GM12878 (cell line): ENCODE data around the gene MIA2. TPM values are rescaled to one million over a fixed set of nuclear protein-coding genes. Genes with fewer than 3 reads are reported as not detected.
"Not testable (repeated sequence)": the region's sequence is repeated elsewhere in the genome, so short reads cannot be mapped to it uniquely, and the experiment has no call there.

Experiments
- ATAC-seq: fragments of 200-7000 bp; cut with Tn5 transposase; 3 replicates; pipeline ENCODE4 v1.9.1; 2020; ENCODE audit warnings: mild to moderate bottlenecking, moderate library complexity
- BruUV-seq: library from RNA; stranded (reverse); fragments of 400-500 nt; replicated peaks from 2 replicates; lab custom pipeline; 2021; lab: Mats Ljungman, UMichigan
- CTCF ChIA-PET: fragments of 300-600 bp; sonication (Branson Sonifier 250); formaldehyde crosslinking; extraction: SDS; loops from one replicate; lab custom pipeline; 2021; ENCODE audit warnings: inconsistent platforms; lab: Yijun Ruan, JAX
- POLR2A ChIA-PET: fragments of 350-600 bp; formaldehyde crosslinking; extraction: SDS; loops from one replicate; lab custom pipeline; 2021; ENCODE audit warnings: inconsistent platforms; lab: Charles Lee
- RAD21 ChIA-PET: fragments of 300-600 bp; sonication (Branson Sonifier 250); formaldehyde crosslinking; loops from one replicate; lab custom pipeline; 2023; ENCODE audit warnings: antibody characterized with exemption; ENCODE audit not compliant: unreplicated experiment; lab: Charles Lee
- SMC1A ChIA-PET: fragments of 300-600 bp; sonication (Branson Sonifier 250); formaldehyde crosslinking; loops from one replicate; lab custom pipeline; 2023; ENCODE audit not compliant: unreplicated experiment, uncharacterized antibody; lab: Charles Lee
- DNase-seq: peaks from one replicate; pipeline ENCODE4 v3.0.0-alpha.2; 2011; ENCODE audit warnings: low read depth, low spot score
- FAIRE-seq: peaks from 3 replicates; lab custom pipeline; 2011; peaks lifted over from hg19 to GRCh38; lab: Jason Lieb, UNC
- H2AFZ ChIP-seq: 2 replicates; pipeline ENCODE4 v1.6.0; 2011; ENCODE audit warnings: low read depth, low read length, control low read depth; ENCODE audit not compliant: control insufficient read depth
- H3K27ac ChIP-seq: 2 replicates; pipeline ENCODE4 v1.5.1; 2011; ENCODE audit warnings: control low read depth; ENCODE audit not compliant: control insufficient read depth, insufficient read depth
- H3K27me3 ChIP-seq, 2 experiments: replicated peaks in 1 of 2; 2 replicates each; pipeline versions ENCODE4 v1.6.0 to v1.6.1; 2011; ENCODE audit warnings: low read length in 1 of 2; ENCODE audit not compliant: control insufficient read depth in 2 of 2, insufficient read depth in 2 of 2
- H3K36me3 ChIP-seq, 2 experiments: 2 replicates each; pipeline ENCODE4 v1.5.1; 2011; ENCODE audit warnings: low read length in 1 of 2; ENCODE audit not compliant: control insufficient read depth in 2 of 2, insufficient read depth in 2 of 2
- H3K4me1 ChIP-seq: 2 replicates; pipeline ENCODE4 v1.6.1; 2011; ENCODE audit warnings: mild to moderate bottlenecking, low read length, moderate library complexity, mixed read lengths; ENCODE audit not compliant: control insufficient read depth, insufficient read depth
- H3K4me2 ChIP-seq: 2 replicates; pipeline ENCODE4 v1.6.0; 2011; ENCODE audit warnings: control low read depth; ENCODE audit not compliant: control insufficient read depth, insufficient read depth
- H3K4me3 ChIP-seq: fragments of 200-600 bp; sonication (generic); 2 replicates; pipeline ENCODE4 v1.5.1; 2016
- H3K79me2 ChIP-seq: 2 replicates; pipeline ENCODE4 v1.6.0; 2011; ENCODE audit warnings: low read length; ENCODE audit not compliant: control insufficient read depth, insufficient read depth
- H3K9ac ChIP-seq: 2 replicates; pipeline ENCODE4 v1.8.0; 2011; ENCODE audit warnings: low read length, control low read depth, mixed read lengths; ENCODE audit not compliant: control insufficient read depth, insufficient read depth
- H3K9me3 ChIP-seq: replicated peaks from 3 replicates; pipeline ENCODE4 v1.5.1; 2011; ENCODE audit warnings: mild to moderate bottlenecking, low read length; ENCODE audit not compliant: control insufficient read depth, insufficient read depth
- H4K20me1 ChIP-seq: 2 replicates; pipeline ENCODE4 v1.6.0; 2011; ENCODE audit not compliant: control insufficient read depth, insufficient read depth
- NFXL1 ChIP-seq: fragments of 450-650 bp; IDR thresholded peaks from 2 replicates; pipeline ENCODE4 v1.6.1; 2017; ENCODE audit warnings: antibody characterized with exemption, mild to moderate bottlenecking, borderline replicate concordance
- NFYA ChIP-seq: IDR thresholded peaks from 2 replicates; pipeline ENCODE4 v1.6.1; 2011; ENCODE audit warnings: low read depth, mild to moderate bottlenecking, low read length, improper control_type of control experiment, borderline replicate concordance
- RAD21 ChIP-seq: IDR thresholded peaks from 2 replicates; pipeline ENCODE4 v1.6.1; 2011; ENCODE audit warnings: mild to moderate bottlenecking, low read depth, low read length, moderate library complexity; ENCODE audit not compliant: insufficient read depth
- WGBS: methylation state at CpG from one replicate; pipeline ENCODE4 v1.1.6; 2016; ENCODE audit warnings: low lambda C conversion rate; ENCODE audit not compliant: insufficient replicate concordance, insufficient coverage; ENCODE audit errors: missing lambda C conversion rate; 5-methylcytosine and 5-hydroxymethylcytosine counted together
- in situ Hi-C: fragments of 300-500 bp; cut with MboI; formaldehyde crosslinking; loops from 9 replicates; pipeline ENCODE4 v1.14.3; 2018; ENCODE audit warnings: mixed read lengths
- intact Hi-C: fragments of 100-400 bp; cut with micrococcal nuclease; formaldehyde crosslinking; loops from one replicate; pipeline ENCODE4 v1.14.2; 2022; ENCODE audit not compliant: unreplicated experiment
- polyA plus RNA-seq, 11 experiments: library from polyadenylated mRNA; depleted of rRNA in 4 of 11; unstranded in 6 of 11; stranded (reverse) in 5 of 11; fragments of >200 nt; fragmentation: Nextera tagmentation in 4 of 11; fragmentation: Illumina TruSeq in 1 of 11; extraction: Ambion mirVana in 4 of 11; extraction: Trizol in 1 of 11; gene quantifications; 1 replicate in 1 of 11; 2 replicates in 10 of 11; pipeline versions ENCODE4 v1.2.1 to v1.2.3, GENCODE V29; 2011 to 2016; ENCODE audit warnings: inconsistent platforms in 2 of 11, missing spikeins in 2 of 11, low read depth in 1 of 11
- total RNA-seq, 4 experiments: library from RNA; depleted of rRNA in 3 of 4; stranded (reverse); fragments of >200 nt in 3 of 4; fragmentation: Illumina TruSeq in 1 of 4; extraction: Trizol in 1 of 4; gene quantifications; 2 replicates each; pipeline versions ENCODE4 v1.2.1 to v1.2.3, GENCODE V29; 2013 to 2021

MIA2 gene
- total and polyA plus RNA-seq, 10 of the 15 experiments (the other 5 are each of a cell fraction or from before 2014, with no cell fraction given), result 6.3 to 36.8 (median 17.1) TPM

- CTCF ChIA-PET, result interaction anchor here (0.6 to 3.4 kb wide), 32 partner anchors 8 to 350 kb away, joined by 3 to 93 read pairs (median 6); partner anchors contain the start of genes FBXO33, PNN and TRAPPC6B
- no peak overlapping the region for H3K9ac ChIP-seq
These were observed 930 bp upstream of the MIA2 start for GRCh38 chr14:39232554-39233415.

GRCh38 chr14:39234986-39235385 is 1.3 kb downstream of the MIA2 start:
- H3K4me3 ChIP-seq, H3K36me3 ChIP-seq, BruUV-seq, POLR2A ChIA-PET, DNase-seq, FAIRE-seq, H3K4me2 ChIP-seq, H3K79me2 ChIP-seq, H3K27me3 ChIP-seq, H2AFZ ChIP-seq, RAD21 ChIA-PET, H4K20me1 ChIP-seq, in situ Hi-C loops, H3K9me3 ChIP-seq, ATAC-seq, H3K4me1 ChIP-seq, intact Hi-C loops, H3K27ac ChIP-seq, H3K9ac ChIP-seq: not testable (repeated sequence)
- ChIA-PET SMC1A (interaction anchor here (1.0 to 1.4 kb wide), 2 partner anchors 116 to 234 kb away, joined by 3 read pairs; no protein-coding TSS in a partner anchor), CTCF (interaction anchor here (0.6 to 1.4 kb wide), 5 partner anchors 134 to 237 kb away, joined by 3 read pairs; no protein-coding TSS in a partner anchor)
- WGBS, result 100% methylated on average over 5 of the region's 5 CpGs

More at GRCh38 chr14:39232554-39233415, 930 bp upstream of the MIA2 start:
- FAIRE-seq, result no peak
- intact Hi-C loops (no loop called here), in situ Hi-C loops (no loop called here)
- ChIA-PET RAD21 (interaction anchor here (0.6 to 2.9 kb wide), 21 partner anchors 14 to 255 kb away, joined by 3 to 42 read pairs (median 5); partner anchors contain the start of gene FBXO33), SMC1A (interaction anchor here (0.7 to 4.3 kb wide), 24 partner anchors 11 to 256 kb away, joined by 3 to 76 read pairs (median 4); partner anchors contain the start of gene FBXO33)
- no peaks in the 10 kb centered on the region for H4K20me1 ChIP-seq
- H3K4me2 ChIP-seq, result peak overlapping the region; percentile 30; the same call in 1 of the 2 replicates
- BruUV-seq, result no TSS peak
- ATAC-seq, result peak; percentile 65
- WGBS, result 70% methylated on average over 12 of the region's 12 CpGs
- no peaks in the 10 kb centered on the region for H3K27me3 ChIP-seq
- H3K27ac ChIP-seq, result no peak overlapping the region
- no peaks in the 10 kb centered on the region for H3K9me3 ChIP-seq
- TF ChIP-seq RAD21 (0 out of 2 replicates have a peak, but pooled peaks have one; percentile 19), NFXL1 (no peak), NFYA (no peak)
- TF ChIP-seq, all 136 proteins: peak for 1
- no peak overlapping the region for H3K4me3 ChIP-seq
- no peaks in the 10 kb centered on the region for H3K36me3 ChIP-seq
- no peaks in the 10 kb centered on the region for H3K4me1 ChIP-seq
- H2AFZ ChIP-seq, result peak overlapping the region; percentile 59; the same call in 1 of the 2 replicates
- POLR2A ChIA-PET, result no interaction called here
- no peaks in the 10 kb centered on the region for H3K79me2 ChIP-seq
- no peak for DNase-seq

- H3K27me3 ChIP-seq, H3K36me3 ChIP-seq, H3K4me1 ChIP-seq, H3K9me3 ChIP-seq, H3K27ac ChIP-seq, H4K20me1 ChIP-seq, POLR2A ChIA-PET, BruUV-seq, H2AFZ ChIP-seq, H3K79me2 ChIP-seq, H3K4me2 ChIP-seq, DNase-seq, H3K9ac ChIP-seq, ATAC-seq, FAIRE-seq, RAD21 ChIA-PET, in situ Hi-C loops, H3K4me3 ChIP-seq, intact Hi-C loops: not testable (repeated sequence)
- ChIA-PET CTCF (interaction anchor here (1.0 to 1.4 kb wide), 2 partner anchors 133 to 191 kb away, joined by 3 read pairs; no protein-coding TSS in a partner anchor), SMC1A (interaction anchor here (1.0 to 1.4 kb wide), 2 partner anchors 116 to 233 kb away, joined by 3 read pairs; no protein-coding TSS in a partner anchor)
These were observed 1.8 kb downstream of the MIA2 start for GRCh38 chr14:39235466-39235865.
